HEK293 (cell line): ENCODE measurements around the gene DICER1.

Experiments
- BCL11B ChIP-seq: fragments of 450-650 bp; formaldehyde crosslinking; IDR thresholded peaks from 2 replicates; pipeline ENCODE4 v1.5.1; 2016; ENCODE audit warnings: low read depth, missing biosample characterization, missing genetic modification characterization
- GLI4 ChIP-seq: fragments of 450-650 bp; formaldehyde crosslinking; IDR thresholded peaks from 2 replicates; pipeline ENCODE4 v1.5.1; 2016; ENCODE audit warnings: missing biosample characterization, missing genetic modification characterization
- GLIS1 ChIP-seq: fragments of 450-650 bp; formaldehyde crosslinking; IDR thresholded peaks from 2 replicates; pipeline ENCODE4 v1.5.1; 2016; ENCODE audit warnings: missing biosample characterization, missing genetic modification characterization
- SALL2 ChIP-seq: fragments of 450-650 bp; formaldehyde crosslinking; IDR thresholded peaks from 2 replicates; pipeline ENCODE4 v1.5.0; 2017; ENCODE audit warnings: missing biosample characterization, mild to moderate bottlenecking, missing genetic modification characterization, borderline replicate concordance
- SETDB1 ChIP-seq: IDR thresholded peaks from one replicate; pipeline ENCODE4 v1.6.1; 2017; ENCODE audit warnings: mild to moderate bottlenecking, low read length, moderate library complexity, mixed read lengths; ENCODE audit not compliant: insufficient read length
- WT1 ChIP-seq: fragments of 450-650 bp; formaldehyde crosslinking; IDR thresholded peaks from 2 replicates; pipeline ENCODE4 v1.5.1; 2016; ENCODE audit warnings: missing biosample characterization, missing genetic modification characterization
- ZBTB10 ChIP-seq: fragments of 450-650 bp; formaldehyde crosslinking; IDR thresholded peaks from 2 replicates; pipeline ENCODE4 v1.5.1; 2016; ENCODE audit warnings: missing biosample characterization, missing genetic modification characterization
- ZBTB8A ChIP-seq: fragments of 450-650 bp; formaldehyde crosslinking; IDR thresholded peaks from 2 replicates; pipeline ENCODE4 v1.5.1; 2016; ENCODE audit warnings: missing biosample characterization, missing genetic modification characterization
- ZNF138 ChIP-seq: fragments of 450-650 bp; formaldehyde crosslinking; IDR thresholded peaks from 2 replicates; pipeline ENCODE4 v1.5.1; 2016; ENCODE audit warnings: missing biosample characterization, missing genetic modification characterization, borderline replicate concordance
- ZNF157 ChIP-seq: fragments of 450-650 bp; formaldehyde crosslinking; IDR thresholded peaks from 2 replicates; pipeline ENCODE4 v1.5.1; 2016; ENCODE audit warnings: missing biosample characterization, missing genetic modification characterization
- ZNF239 ChIP-seq: fragments of 450-650 bp; formaldehyde crosslinking; IDR thresholded peaks from 2 replicates; pipeline ENCODE4 v1.5.1; 2016; ENCODE audit warnings: missing biosample characterization, missing genetic modification characterization
- ZNF449 ChIP-seq: fragments of 450-650 bp; formaldehyde crosslinking; IDR thresholded peaks from 2 replicates; pipeline ENCODE4 v1.5.1; 2017; ENCODE audit warnings: missing biosample characterization, mild to moderate bottlenecking, missing genetic modification characterization, moderate library complexity
- ZNF548 ChIP-seq: fragments of 450-650 bp; formaldehyde crosslinking; IDR thresholded peaks from 2 replicates; pipeline ENCODE4 v1.5.1; 2016; ENCODE audit warnings: missing biosample characterization, missing genetic modification characterization
- ZNF639 ChIP-seq: fragments of 450-650 bp; formaldehyde crosslinking; IDR thresholded peaks from 2 replicates; pipeline ENCODE4 v1.5.1; 2016; ENCODE audit warnings: missing biosample characterization, missing genetic modification characterization
- ZNF660 ChIP-seq: fragments of 450-650 bp; IDR thresholded peaks from 2 replicates; pipeline ENCODE4 v1.5.1; 2018; ENCODE audit warnings: missing biosample characterization, mild to moderate bottlenecking, missing genetic modification characterization
- ZNF664 ChIP-seq: fragments of 450-650 bp; formaldehyde crosslinking; IDR thresholded peaks from 2 replicates; pipeline ENCODE4 v1.5.1; 2016; ENCODE audit warnings: missing biosample characterization, missing genetic modification characterization
- ZNF707 ChIP-seq: fragments of 450-650 bp; formaldehyde crosslinking; IDR thresholded peaks from 2 replicates; pipeline ENCODE4 v1.5.1; 2016; ENCODE audit warnings: missing biosample characterization, missing genetic modification characterization
- ZNF843 ChIP-seq: fragments of 450-650 bp; formaldehyde crosslinking; IDR thresholded peaks from 2 replicates; pipeline ENCODE4 v1.5.1; 2016; ENCODE audit warnings: missing biosample characterization, missing genetic modification characterization
- ZSCAN16 ChIP-seq: fragments of 450-650 bp; formaldehyde crosslinking; IDR thresholded peaks from 2 replicates; pipeline ENCODE4 v1.5.1; 2016; ENCODE audit warnings: missing biosample characterization, missing genetic modification characterization
- ZSCAN23 ChIP-seq: fragments of 450-650 bp; formaldehyde crosslinking; IDR thresholded peaks from 2 replicates; pipeline ENCODE4 v1.5.1; 2016; ENCODE audit warnings: missing biosample characterization, missing genetic modification characterization
- ZSCAN30 ChIP-seq: fragments of 450-650 bp; IDR thresholded peaks from 2 replicates; pipeline ENCODE4 v1.5.1; 2018; ENCODE audit warnings: missing biosample characterization, mild to moderate bottlenecking, missing genetic modification characterization, moderate library complexity
- ZXDB ChIP-seq: fragments of 450-650 bp; formaldehyde crosslinking; IDR thresholded peaks from 2 replicates; pipeline ENCODE4 v1.5.1; 2016; ENCODE audit warnings: missing biosample characterization, missing genetic modification characterization
- TF ChIP-seq, protein P1 (sequence below): fragments of 450-650 bp; formaldehyde crosslinking; optimal IDR thresholded peaks from 2 replicates; pipeline ENCODE3; 2016; ENCODE audit warnings: missing biosample characterization, mild to moderate bottlenecking, missing genetic modification characterization
- TF ChIP-seq, protein P2 (sequence below): fragments of 450-650 bp; formaldehyde crosslinking; conservative IDR thresholded peaks from 2 replicates; pipeline ENCODE4 v1.5.1; 2016; ENCODE audit warnings: low read depth, missing biosample characterization, missing genetic modification characterization

Gene DICER1

GRCh38 chr14:95153866-95154265 is 3.5 kb downstream of the DICER1 start (continued):
- TF ChIP-seq ZNF639 (tag by site-specific recombination), result no peak
- no peak for TF ChIP-seq ZNF664 (tag by site-specific recombination)
- no peak for TF ChIP-seq ZSCAN16
- TF ChIP-seq ZNF239 (tag by site-specific recombination), result no peak
- 0 out of 2 replicates have a peak, but pooled peaks have one; percentile 6 for TF ChIP-seq ZSCAN30 (tag by site-specific recombination)
- no peak for TF ChIP-seq ZNF548 (tag by site-specific recombination)
- TF ChIP-seq ZNF449 (tag by site-specific recombination), result no peak
- TF ChIP-seq WT1, result no peak
- TF ChIP-seq ZNF157 (tag by site-specific recombination), result no peak
- TF ChIP-seq, protein P1, sequence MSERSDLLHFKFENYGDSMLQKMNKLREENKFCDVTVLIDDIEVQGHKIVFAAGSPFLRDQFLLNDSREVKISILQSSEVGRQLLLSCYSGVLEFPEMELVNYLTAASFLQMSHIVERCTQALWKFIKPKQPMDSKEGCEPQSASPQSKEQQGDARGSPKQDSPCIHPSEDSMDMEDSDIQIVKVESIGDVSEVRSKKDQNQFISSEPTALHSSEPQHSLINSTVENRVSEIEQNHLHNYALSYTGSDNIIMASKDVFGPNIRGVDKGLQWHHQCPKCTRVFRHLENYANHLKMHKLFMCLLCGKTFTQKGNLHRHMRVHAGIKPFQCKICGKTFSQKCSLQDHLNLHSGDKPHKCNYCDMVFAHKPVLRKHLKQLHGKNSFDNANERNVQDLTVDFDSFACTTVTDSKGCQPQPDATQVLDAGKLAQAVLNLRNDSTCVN (tag by site-specific recombination), result no peak
- TF ChIP-seq ZBTB10 (tag by site-specific recombination), result no peak
- TF ChIP-seq GLI4 (tag by site-specific recombination), result no peak
- peak; percentile 37; the same call in 1 of the 2 replicates for TF ChIP-seq ZNF843 (tag by site-specific recombination)
- no peak for TF ChIP-seq BCL11B (tag by site-specific recombination)
- TF ChIP-seq SALL2 (tag by site-specific recombination), result no peak
- TF ChIP-seq ZBTB8A, result no peak
- no peak for TF ChIP-seq ZNF660 (tag by site-specific recombination)
- no peak for TF ChIP-seq SETDB1
- TF ChIP-seq GLIS1 (tag by site-specific recombination), result no peak
- TF ChIP-seq ZXDB (tag by site-specific recombination), result no peak
- TF ChIP-seq ZSCAN23 (tag by site-specific recombination), result no peak
- no peak for TF ChIP-seq ZNF707
- TF ChIP-seq ZNF138, result no peak
- TF ChIP-seq, protein P2, sequence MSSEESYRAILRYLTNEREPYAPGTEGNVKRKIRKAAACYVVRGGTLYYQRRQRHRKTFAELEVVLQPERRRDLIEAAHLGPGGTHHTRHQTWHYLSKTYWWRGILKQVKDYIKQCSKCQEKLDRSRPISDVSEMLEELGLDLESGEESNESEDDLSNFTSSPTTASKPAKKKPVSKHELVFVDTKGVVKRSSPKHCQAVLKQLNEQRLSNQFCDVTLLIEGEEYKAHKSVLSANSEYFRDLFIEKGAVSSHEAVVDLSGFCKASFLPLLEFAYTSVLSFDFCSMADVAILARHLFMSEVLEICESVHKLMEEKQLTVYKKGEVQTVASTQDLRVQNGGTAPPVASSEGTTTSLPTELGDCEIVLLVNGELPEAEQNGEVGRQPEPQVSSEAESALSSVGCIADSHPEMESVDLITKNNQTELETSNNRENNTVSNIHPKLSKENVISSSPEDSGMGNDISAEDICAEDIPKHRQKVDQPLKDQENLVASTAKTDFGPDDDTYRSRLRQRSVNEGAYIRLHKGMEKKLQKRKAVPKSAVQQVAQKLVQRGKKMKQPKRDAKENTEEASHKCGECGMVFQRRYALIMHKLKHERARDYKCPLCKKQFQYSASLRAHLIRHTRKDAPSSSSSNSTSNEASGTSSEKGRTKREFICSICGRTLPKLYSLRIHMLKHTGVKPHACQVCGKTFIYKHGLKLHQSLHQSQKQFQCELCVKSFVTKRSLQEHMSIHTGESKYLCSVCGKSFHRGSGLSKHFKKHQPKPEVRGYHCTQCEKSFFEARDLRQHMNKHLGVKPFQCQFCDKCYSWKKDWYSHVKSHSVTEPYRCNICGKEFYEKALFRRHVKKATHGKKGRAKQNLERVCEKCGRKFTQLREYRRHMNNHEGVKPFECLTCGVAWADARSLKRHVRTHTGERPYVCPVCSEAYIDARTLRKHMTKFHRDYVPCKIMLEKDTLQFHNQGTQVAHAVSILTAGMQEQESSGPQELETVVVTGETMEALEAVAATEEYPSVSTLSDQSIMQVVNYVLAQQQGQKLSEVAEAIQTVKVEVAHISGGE (tag by site-specific recombination), result no peak
